Prostate gland (tissue), 2 donors: ENCODE measurements around the gene CTSW.

ENCODE experiments used
- CTCF ChIP-seq, 4 experiments: fragments of 200-600 bp in 2 of 4; fragments of 450-650 bp in 2 of 4; sonication (generic) in 2 of 4; IDR thresholded peaks; 1 replicate in 3 of 4; 2 replicates in 1 of 4; pipeline ENCODE4 v1.5.1; 2016 to 2019; ENCODE audit warnings: antibody characterized with exemption in 4 of 4, mild to moderate bottlenecking in 2 of 4, moderate library complexity in 2 of 4
- POLR2AphosphoS5 ChIP-seq: sonication (generic); formaldehyde crosslinking; IDR thresholded peaks from one replicate; pipeline ENCODE4 v1.6.1; 2017; ENCODE audit warnings: antibody characterized with exemption

GRCh38 chr11:65844231-65844872 is 35.3 kb upstream of the CTSW start:
- TF ChIP-seq POLR2AphosphoS5 (no peak), CTCF (IDR thresholded peaks at IDR 0.05) (no peak)
